Measurements from ENCODE around the gene TRPM7.
"Not testable (repeated sequence)": the region's sequence is repeated elsewhere in the genome, so short reads cannot be mapped to it uniquely, and the experiment has no call there.

Gene TRPM7

DNA sequence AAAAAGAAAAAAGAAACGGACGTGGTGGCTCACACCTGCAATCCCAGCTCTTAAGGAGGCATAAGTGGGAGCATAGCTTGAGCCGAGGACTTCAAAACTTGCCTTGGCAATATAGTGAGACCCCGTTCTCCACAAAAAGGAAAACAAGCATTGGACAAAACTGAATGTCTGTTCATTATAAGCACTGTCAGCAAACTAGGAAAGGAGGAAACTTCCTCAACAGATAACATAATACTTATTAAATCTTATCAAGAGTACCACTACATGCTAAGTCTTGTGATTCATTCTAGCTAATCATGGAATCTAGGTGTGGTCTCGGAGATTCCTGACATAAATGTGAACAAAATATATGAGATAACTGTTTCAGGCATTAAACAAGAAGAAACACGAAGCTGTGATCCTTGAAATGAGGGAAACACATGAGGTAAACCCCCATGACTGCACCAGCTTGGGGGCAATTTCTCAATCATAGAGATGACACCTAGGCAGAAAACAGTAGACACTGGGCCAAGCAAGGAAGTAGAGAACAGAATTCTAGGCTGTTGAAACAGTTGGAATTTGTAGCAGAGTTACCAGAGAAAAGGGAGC lies 33.3 kb downstream of the TRPM7 start:
- no peak for DNase-seq

- no peak for DNase-seq
Measured at GRCh38 chr15:50652671-50653070, 33.9 kb downstream of the TRPM7 start.

- DNase-seq, result no peak
Measured at GRCh38 chr15:50641318-50641717, 45.3 kb downstream of the TRPM7 start.

GRCh38 chr15:50636146-50636545 lies 50.5 kb downstream of the TRPM7 start:
- DNase-seq, result no peak

GRCh38 chr15:50633653-50634052 lies 52.9 kb downstream of the TRPM7 start:
- DNase-seq, result no peak

GRCh38 chr15:50628421-50628820 lies 58.2 kb downstream of the TRPM7 start:
- DNase-seq, result no peak

DNA sequence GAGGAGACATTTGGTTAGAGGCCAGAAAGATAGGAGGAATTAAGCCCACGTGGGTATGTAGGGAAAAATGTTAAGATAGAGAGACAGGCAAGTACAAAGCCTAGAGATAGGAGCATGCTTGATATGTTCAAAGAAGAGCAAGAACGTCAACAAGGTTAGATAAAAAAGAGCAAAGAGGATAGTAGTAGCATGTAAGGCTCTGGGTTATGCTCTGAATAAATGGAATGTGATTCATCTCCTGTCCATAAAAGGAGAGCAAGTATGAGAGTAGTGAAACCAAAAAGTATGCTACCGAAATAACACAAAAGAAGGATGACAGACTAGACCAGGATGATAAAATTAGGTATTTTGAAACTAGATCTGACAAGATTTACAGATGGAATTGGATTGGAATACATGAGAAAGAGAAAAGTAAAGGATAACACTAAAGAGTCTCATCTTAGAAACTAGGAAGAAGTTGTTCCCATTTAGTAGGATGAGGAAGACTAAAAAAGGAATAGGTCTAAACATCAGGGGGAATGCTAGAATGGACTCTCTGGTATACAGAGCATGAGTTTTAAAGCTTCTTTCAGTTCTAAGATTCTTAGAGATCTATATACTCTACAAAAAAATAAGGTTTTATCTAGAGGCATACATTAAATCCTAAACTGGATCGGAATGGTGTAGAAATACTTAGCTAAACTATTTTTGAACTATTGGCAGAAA lies 59.1 kb downstream of the TRPM7 start:
- DNase-seq, result no peak

DNA sequence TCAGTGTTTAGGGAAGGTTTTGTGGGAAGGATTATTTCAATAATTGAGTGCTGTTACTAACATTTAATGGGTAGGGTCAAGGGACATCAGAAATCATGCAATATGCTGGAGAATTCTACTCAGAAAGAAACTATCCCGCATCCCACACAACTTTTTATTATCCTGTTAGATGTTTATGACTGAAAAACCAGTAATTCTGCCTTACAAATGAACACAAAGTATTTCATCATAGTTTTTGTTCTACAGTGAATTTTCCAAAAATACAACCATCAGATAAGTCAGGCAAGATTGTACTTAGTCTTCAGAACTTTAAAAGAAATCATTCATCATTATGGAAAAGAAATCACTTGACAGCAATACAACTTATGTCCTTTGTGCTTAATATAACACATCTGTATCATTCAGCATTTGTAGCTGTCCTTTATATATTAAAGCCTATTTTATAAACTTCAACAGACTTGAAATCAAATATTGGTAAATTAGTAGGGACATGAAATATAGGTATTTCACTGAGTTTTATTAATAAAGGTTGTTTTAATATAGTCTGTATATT lies 61.9 kb downstream of the TRPM7 start:
- DNase-seq, result no peak

- not testable (repeated sequence) for DNase-seq
Measured at GRCh38 chr15:50622361-50622943, 64.1 kb downstream of the TRPM7 start.

DNA sequence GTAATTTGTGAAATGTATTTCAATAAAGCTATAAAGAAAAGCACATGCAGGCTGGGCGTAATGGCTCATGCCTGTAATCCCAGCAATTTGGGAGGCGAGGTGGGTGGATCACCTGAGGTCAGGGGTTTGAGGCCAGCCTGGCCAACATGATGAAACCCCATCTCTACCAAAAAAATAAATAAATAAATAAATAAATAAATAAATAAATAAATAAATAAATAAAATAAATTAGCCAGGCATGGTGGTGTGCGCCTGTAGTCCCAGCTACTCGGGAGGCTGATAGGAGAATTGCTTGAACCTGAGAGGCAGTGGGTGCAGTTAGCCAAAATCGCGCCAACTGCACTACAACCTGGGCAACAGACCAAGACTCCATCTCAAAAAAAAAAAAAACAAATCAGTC lies 69.6 kb downstream of the TRPM7 start:
- DNase-seq, result not testable (repeated sequence)

- DNase-seq, result not testable (repeated sequence)
Measured at GRCh38 chr15:50616554-50616953, 70.0 kb downstream of the TRPM7 start.

DNA sequence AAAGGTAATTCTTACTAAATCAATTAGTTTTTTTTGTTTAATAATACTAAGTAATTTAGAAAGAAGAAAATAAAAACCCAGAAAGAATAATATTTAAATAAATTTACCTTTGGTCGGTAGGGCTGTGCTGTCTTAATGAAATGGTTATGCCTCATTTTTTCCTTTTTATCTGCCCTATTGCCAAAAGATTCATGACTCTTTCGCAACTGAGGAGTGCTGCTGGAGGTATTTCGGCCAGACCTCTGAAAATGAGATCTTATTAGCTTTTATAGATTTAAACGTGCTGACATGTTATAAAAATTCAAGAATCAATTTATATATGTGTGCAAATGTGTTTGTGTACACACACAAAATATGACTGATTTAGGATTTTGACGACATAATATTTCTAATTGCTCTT lies 73.0 kb downstream of the TRPM7 start:
- no peak for DNase-seq

DNA sequence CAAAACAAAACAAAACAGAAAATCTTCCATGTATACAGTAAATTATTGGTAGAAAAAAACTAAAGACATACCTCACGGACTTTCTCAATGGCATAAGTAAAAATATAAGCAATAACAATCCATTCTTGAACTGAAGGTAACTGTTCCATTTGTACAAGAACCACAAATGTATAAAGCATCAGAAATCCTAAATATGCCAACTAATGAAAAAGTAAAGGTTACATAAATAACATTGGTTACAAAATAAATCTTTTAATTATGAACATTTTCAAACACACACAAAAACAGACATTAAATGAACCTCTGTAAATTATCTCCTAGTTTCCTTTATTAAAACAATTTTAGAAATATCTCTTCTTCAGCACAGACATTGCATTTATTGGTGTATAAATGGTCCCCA lies 79.5 kb downstream of the TRPM7 start:
- no peak for DNase-seq

DNA sequence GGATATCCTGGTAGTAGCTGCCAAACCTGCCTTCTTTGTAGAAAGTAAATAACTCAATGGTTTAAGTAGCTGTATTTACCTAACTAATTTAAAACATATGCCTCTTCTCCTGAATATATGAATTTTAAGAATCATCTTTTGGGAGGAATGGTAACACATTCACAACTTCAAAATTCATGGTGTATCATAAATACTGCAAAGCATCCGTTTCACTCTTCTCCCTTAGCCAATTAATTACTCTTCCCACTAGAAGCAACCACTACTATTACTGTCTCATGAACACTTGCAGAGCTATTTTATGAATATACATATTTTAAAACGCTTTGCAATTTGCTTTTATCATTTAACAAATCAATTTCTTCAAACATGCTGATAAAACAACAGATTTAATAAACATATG lies 81.1 kb downstream of the TRPM7 start:
- DNase-seq, result no peak

DNA sequence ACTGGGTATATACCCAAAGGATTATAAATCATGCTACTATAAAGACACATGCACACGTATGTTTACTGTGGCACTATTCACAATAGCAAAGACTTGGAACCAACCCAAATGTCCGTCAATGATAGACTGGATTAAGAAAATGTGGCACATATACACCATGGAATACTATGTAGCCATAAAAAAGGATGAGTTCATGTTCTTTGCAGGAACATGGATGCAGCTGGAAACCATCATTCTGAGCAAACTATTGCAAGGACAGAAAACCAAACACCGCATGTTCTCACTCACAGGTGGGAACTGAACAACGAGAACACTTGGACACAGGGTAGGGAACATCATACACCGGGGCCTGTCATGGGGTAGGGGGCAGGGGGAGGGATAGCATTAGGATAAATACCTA lies 84.6 kb downstream of the TRPM7 start:
- not testable (repeated sequence) for DNase-seq

- no peak for DNase-seq
Measured at GRCh38 chr15:50594311-50594710, 92.3 kb downstream of the TRPM7 start.

DNA sequence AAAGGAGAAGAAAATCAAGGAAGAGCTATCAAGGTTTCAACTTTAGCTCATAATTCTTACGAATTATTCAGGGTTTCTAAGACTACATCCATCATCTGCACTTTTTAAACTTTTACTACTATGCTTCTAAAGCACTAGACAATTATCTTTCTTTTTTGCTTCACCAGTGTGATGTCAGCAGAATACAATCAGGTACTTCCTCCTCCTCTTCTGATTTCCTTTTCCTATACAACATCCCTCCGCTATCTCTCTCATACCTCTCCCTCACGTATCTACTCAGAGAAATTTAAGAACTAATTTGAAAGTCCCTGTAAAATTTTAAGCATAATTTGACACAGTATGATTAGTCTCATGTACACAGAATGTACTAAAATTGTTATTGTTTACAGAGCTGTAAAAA lies 92.8 kb downstream of the TRPM7 start:
- DNase-seq, result no peak

GRCh38 chr15:50590288-50590687 lies 96.3 kb downstream of the TRPM7 start:
- no peak for DNase-seq

DNA sequence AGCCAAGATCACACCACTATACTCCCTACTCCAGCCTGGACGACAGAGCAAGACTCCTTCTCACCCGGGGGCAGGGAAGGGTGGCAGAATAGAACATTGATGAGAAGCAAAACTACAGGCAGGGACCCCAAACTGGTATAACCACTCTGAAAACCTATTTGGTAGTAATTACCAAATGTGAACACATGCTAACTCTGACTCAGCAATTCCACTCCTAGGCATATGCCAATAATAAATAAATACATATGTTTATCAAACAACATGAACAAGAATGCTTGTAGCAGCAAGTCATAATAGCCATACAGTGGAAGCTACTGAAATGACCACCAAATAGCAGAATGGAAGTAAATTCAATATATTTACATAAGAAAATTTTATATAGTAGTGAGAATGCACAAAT lies 109.1 kb downstream of the TRPM7 start:
- DNase-seq, result no peak

DNA sequence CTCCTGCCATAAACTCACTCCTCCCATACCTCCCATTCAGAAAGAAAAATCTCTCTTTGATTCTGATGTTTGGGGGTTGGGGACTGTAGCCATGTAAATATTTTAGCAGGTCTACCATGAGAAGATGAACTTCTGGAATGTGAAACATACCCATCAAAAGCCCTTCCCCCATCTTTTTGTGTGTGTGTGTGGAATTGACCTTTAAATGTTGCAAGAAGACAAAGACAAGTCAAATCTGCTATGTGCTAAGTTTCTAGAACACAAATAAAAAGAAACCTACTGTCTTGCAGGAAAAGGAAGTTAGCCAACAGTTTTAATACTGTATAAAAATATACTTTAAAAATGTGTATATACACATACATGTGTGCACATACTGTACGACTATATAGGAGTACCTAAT lies 110.4 kb downstream of the TRPM7 start:
- DNase-seq, result no peak

- DNase-seq, result not testable (repeated sequence)
Measured at GRCh38 chr15:50573842-50574241, 112.8 kb downstream of the TRPM7 start.

DNA sequence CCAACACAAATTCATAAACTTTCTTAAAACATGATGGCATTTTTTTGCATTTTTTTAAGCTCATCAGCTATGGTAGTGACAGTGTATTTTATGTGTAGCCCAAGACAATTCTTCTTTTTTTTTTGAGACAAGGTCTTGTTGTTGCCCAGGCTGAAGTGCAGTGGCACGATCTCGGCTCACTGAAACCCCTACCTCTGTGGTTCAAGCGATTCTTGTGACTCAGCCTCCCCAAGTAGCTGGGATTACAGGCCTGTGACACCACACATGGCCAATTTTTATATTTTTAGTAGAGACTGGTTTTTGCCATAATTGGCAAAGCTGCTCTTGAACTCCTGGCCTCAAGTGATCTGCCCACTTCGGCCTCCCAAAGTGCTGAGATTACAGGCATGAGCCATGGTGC lies 122.8 kb downstream of the TRPM7 start:
- DNase-seq, result no peak

DNA sequence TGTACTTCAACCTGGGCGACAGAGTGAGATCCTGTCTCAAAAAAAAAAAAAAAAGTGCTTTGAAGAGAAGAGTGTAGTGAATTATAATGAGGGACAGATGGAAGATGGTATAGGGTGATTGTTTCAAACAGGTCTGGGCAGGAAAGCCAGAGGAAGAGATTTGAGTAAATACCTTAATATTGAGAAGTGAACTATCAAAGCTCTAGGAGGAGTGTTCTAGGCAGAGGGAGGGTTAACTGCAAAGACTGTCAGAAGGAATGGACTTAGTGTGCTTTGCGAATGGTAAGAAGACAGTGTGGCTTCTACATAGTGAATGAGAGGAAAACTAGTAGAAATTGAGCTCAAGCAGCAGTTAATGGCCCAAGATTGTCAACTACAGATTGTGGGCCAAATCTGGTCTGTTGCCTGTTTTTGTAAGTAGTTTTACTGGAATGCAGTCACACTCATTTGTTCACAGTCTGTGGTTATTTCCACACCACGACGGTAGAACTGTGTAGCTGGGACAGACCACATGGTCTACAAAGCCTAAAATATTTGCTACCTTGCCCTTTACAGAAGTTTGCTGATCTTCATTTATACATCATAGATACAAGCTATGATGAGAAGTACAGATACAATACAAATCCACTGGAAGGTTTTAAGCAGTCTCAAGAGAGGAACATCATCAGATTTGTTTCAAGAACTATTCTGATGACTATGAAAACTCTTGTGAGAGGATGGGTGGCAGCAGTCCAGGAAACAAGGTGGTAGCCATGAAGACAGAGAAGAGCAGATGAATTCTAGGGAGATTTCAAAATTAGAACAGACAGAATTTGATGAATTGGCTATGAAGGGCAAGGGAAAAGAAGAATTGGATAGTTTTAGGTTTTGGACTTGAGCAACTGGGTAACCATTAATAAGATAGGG lies 123.6 kb downstream of the TRPM7 start:
- DNase-seq, result no peak

Data from left hindlimb (tissue), 1 donor.